CD14-positive monocyte (primary cell): ENCODE data around the gene GRK6. TPM values are rescaled to one million over a fixed set of nuclear protein-coding genes. Genes with fewer than 3 reads are reported as not detected.

Experiments used
- DNase-seq, 3 donors: peaks; one replicate each; pipeline ENCODE4 v3.0.0-alpha.2; 2011 to 2022
- H2AFZ ChIP-seq: 2 replicates; pipeline ENCODE4 v1.6.0; 2012; ENCODE audit warnings: mild to moderate bottlenecking, low read depth, low read length, inconsistent platforms; ENCODE audit not compliant: insufficient read depth, poor library complexity, severe bottlenecking
- H3K27ac ChIP-seq, 2 donors: 1 replicate in 1 of 2; 2 replicates in 1 of 2; pipeline ENCODE4 v1.5.1; 2012 to 2013; ENCODE audit warnings: low read length in 2 of 2, control low read depth in 1 of 2, inconsistent platforms in 1 of 2, low read depth in 1 of 2, mild to moderate bottlenecking in 1 of 2
- H3K27me3 ChIP-seq, 2 donors: one replicate each; pipeline versions ENCODE4 v1.6.0 to v1.6.1; 2011 to 2013; ENCODE audit warnings: low read length in 2 of 2; ENCODE audit not compliant: control insufficient read depth in 2 of 2, insufficient read depth in 2 of 2
- H3K36me3 ChIP-seq, 2 donors: replicated peaks in 1 of 2; 1 replicate in 1 of 2; 2 replicates in 1 of 2; pipeline versions ENCODE4 v1.5.1 to v1.6.1; 2012 to 2013; ENCODE audit warnings: low read length in 2 of 2, control low read depth in 1 of 2, inconsistent platforms in 1 of 2, mild to moderate bottlenecking in 1 of 2; ENCODE audit not compliant: insufficient read depth in 2 of 2, control insufficient read depth in 1 of 2
- H3K4me1 ChIP-seq, 2 donors: 1 replicate in 1 of 2; 2 replicates in 1 of 2; pipeline versions ENCODE4 v1.5.1 to v1.6.1; 2012 to 2013; ENCODE audit warnings: low read length in 2 of 2, control low read depth in 1 of 2, inconsistent platforms in 1 of 2, mild to moderate bottlenecking in 1 of 2, moderate library complexity in 1 of 2; ENCODE audit not compliant: insufficient read depth in 2 of 2, control insufficient read depth in 1 of 2
- H3K4me2 ChIP-seq: replicated peaks from 2 replicates; pipeline ENCODE3; 2012; ENCODE audit warnings: low read length, moderate library complexity, mild to moderate bottlenecking; ENCODE audit not compliant: poor library complexity, severe bottlenecking; ENCODE audit errors: extremely low read depth
- H3K4me3 ChIP-seq, 3 experiments: fragments of 200-600 bp in 1 of 3; sonication (generic) in 1 of 3; replicated peaks in 1 of 3; 1 replicate in 2 of 3; 2 replicates in 1 of 3; pipeline ENCODE4 v1.5.1; 2011 to 2013; ENCODE audit warnings: low read length in 3 of 3, mild to moderate bottlenecking in 3 of 3, control low read depth in 2 of 3, low read depth in 2 of 3, inconsistent platforms in 1 of 3, moderate library complexity in 1 of 3
- H3K79me2 ChIP-seq: 2 replicates; pipeline ENCODE4 v1.6.0; 2012; ENCODE audit warnings: mild to moderate bottlenecking, control low read depth, inconsistent platforms, low read length, moderate library complexity; ENCODE audit not compliant: insufficient read depth
- H3K9ac ChIP-seq: 2 replicates; pipeline ENCODE4 v1.6.0; 2017; ENCODE audit warnings: low read length, mild to moderate bottlenecking; ENCODE audit not compliant: insufficient read depth, poor library complexity, severe bottlenecking
- H3K9me3 ChIP-seq, 2 donors: replicated peaks in 1 of 2; 1 replicate in 1 of 2; 2 replicates in 1 of 2; pipeline versions ENCODE4 v1.5.1 to v1.6.1; 2012 to 2013; ENCODE audit warnings: low read length in 2 of 2, control low read depth in 1 of 2; ENCODE audit not compliant: control insufficient read depth in 1 of 2, insufficient read depth in 1 of 2
- H4K20me1 ChIP-seq: 2 replicates; pipeline ENCODE4 v1.6.0; 2012; ENCODE audit warnings: mild to moderate bottlenecking, low read length, control low read depth, moderate library complexity; ENCODE audit not compliant: insufficient read depth
- H3K27ac Mint-ChIP-seq, 7 donors: one replicate each; pipeline ENCODE4 v1.8.0; 2020; ENCODE audit warnings: mild to moderate bottlenecking in 7 of 7, mixed read lengths in 7 of 7, moderate library complexity in 6 of 7, inconsistent platforms in 2 of 7
- H3K27me3 Mint-ChIP-seq, 3 donors: one replicate each; pipeline ENCODE4 v1.8.0; 2021 to 2022; ENCODE audit warnings: low read depth in 3 of 3, mild to moderate bottlenecking in 3 of 3, mixed read lengths in 3 of 3, moderate library complexity in 3 of 3, inconsistent platforms in 1 of 3
- H3K36me3 Mint-ChIP-seq, 2 donors: one replicate each; pipeline ENCODE4 v1.8.0; 2020; ENCODE audit warnings: mixed read lengths in 2 of 2, inconsistent platforms in 1 of 2, mild to moderate bottlenecking in 1 of 2
- H3K4me1 Mint-ChIP-seq: one replicate; pipeline ENCODE4 v1.8.0; 2020; ENCODE audit warnings: mild to moderate bottlenecking, mixed read lengths
- H3K4me3 Mint-ChIP-seq, 2 donors: one replicate each; pipeline ENCODE4 v1.8.0; 2020; ENCODE audit warnings: mild to moderate bottlenecking in 2 of 2, mixed read lengths in 2 of 2, moderate library complexity in 1 of 2
- H3K9me3 Mint-ChIP-seq, 7 donors: one replicate each; pipeline ENCODE4 v1.8.0; 2020 to 2022; ENCODE audit warnings: mixed read lengths in 7 of 7, mild to moderate bottlenecking in 6 of 7, moderate library complexity in 6 of 7, inconsistent platforms in 2 of 7
- CTCF ChIP-seq: fragments of 200-600 bp; IDR thresholded peaks from one replicate; pipeline ENCODE4 v1.8.0; 2022; ENCODE audit warnings: antibody characterized with exemption, mild to moderate bottlenecking
- WGBS: methylation state at CpG from one replicate; pipeline ENCODE4 v1.1.5; 2013; ENCODE audit warnings: missing lambda C conversion rate; ENCODE audit not compliant: insufficient coverage; 5-methylcytosine and 5-hydroxymethylcytosine counted together
- intact Hi-C, 2 donors: fragments of 100-400 bp; cut with micrococcal nuclease; formaldehyde crosslinking; loops; one replicate each; pipeline versions ENCODE4 v1.15.0 to v1.15.1; 2023
- polyA plus RNA-seq, 3 donors: library from polyadenylated mRNA; depleted of rRNA in 1 of 3; unstranded in 2 of 3; stranded (reverse) in 1 of 3; fragments of 300-500 nt in 2 of 3; fragments of >200 nt in 1 of 3; fragmentation: Illumina TruSeq in 2 of 3; gene quantifications; 1 replicate in 2 of 3; 2 replicates in 1 of 3; pipeline ENCODE4 v1.2.3, GENCODE V29; 2012 to 2021

GRK6 gene
- polyA plus RNA-seq, 3 donors: 41.6 to 101 (median 63.4) TPM

GRCh38 chr5:177440211-177440989, 13.9 kb downstream of the GRK6 start:
- no peak overlapping the region for H3K4me2 ChIP-seq
- no peak overlapping the region for H3K4me3 ChIP-seq
- H3K27me3 Mint-ChIP-seq: peaks cover 3 to 5% (median 4%) of the 10 kb centered on the region in 3 donors
- DNase-seq: no peak
- H3K36me3 ChIP-seq: peaks cover 74 to 84% of the 10 kb centered on the region in 2 donors
- H3K9me3 ChIP-seq: no peaks in the 10 kb centered on the region
- no peak overlapping the region for H3K9ac ChIP-seq
- peaks cover 24% of the 10 kb centered on the region for H3K4me1 Mint-ChIP-seq
- intact Hi-C loops: no loop called here
- no peak overlapping the region for H3K4me3 Mint-ChIP-seq
- H2AFZ ChIP-seq: no peak overlapping the region
- no peak for TF ChIP-seq CTCF
- H3K79me2 ChIP-seq: peaks cover 11% of the 10 kb centered on the region
- no peaks in the 10 kb centered on the region for H3K27me3 ChIP-seq
- H4K20me1 ChIP-seq: peaks cover 100% of the 10 kb centered on the region
- H3K9me3 Mint-ChIP-seq: peaks cover 0 to 3% (median 0%) of the 10 kb centered on the region in 7 donors
- peaks cover 71 to 78% of the 10 kb centered on the region in 2 donors for H3K36me3 Mint-ChIP-seq
- H3K27ac Mint-ChIP-seq: peak overlapping the region in 1 of 7 donors; percentile 16
- no peak overlapping the region for H3K27ac ChIP-seq
- 91% methylated on average over 21 of the region's 24 CpGs for WGBS
- peaks cover 11 to 22% of the 10 kb centered on the region in 2 donors for H3K4me1 ChIP-seq

- H3K27ac ChIP-seq: no peak overlapping the region
- intact Hi-C loops: no loop called here
- no peak for TF ChIP-seq CTCF
- no peak overlapping the region for H3K4me3 ChIP-seq
- H3K27me3 ChIP-seq: no peaks in the 10 kb centered on the region
- 87% methylated on average over 18 of the region's 26 CpGs for WGBS
- H3K4me1 Mint-ChIP-seq: peaks cover 32% of the 10 kb centered on the region
- H4K20me1 ChIP-seq: peaks cover 100% of the 10 kb centered on the region
- no peaks in the 10 kb centered on the region for H3K9me3 ChIP-seq
- H3K27me3 Mint-ChIP-seq: peaks cover 7 to 9% (median 9%) of the 10 kb centered on the region in 3 donors
- no peak overlapping the region for H3K4me2 ChIP-seq
- no peak for DNase-seq
- H3K27ac Mint-ChIP-seq: peak overlapping the region in 1 of 7 donors; percentile 12
- H3K4me1 ChIP-seq: peaks cover 19 to 30% of the 10 kb centered on the region in 2 donors
- no peak overlapping the region for H3K9ac ChIP-seq
- peaks cover 4% of the 10 kb centered on the region for H3K79me2 ChIP-seq
- H3K36me3 ChIP-seq: peaks cover 66 to 76% of the 10 kb centered on the region in 2 donors
- H3K36me3 Mint-ChIP-seq: peaks cover 64 to 71% of the 10 kb centered on the region in 2 donors
- H3K4me3 Mint-ChIP-seq: no peak overlapping the region
- H3K9me3 Mint-ChIP-seq: peaks cover 0 to 3% (median 0%) of the 10 kb centered on the region in 7 donors
- H2AFZ ChIP-seq: no peak overlapping the region
Measured at GRCh38 chr5:177440990-177441780, 14.7 kb downstream of the GRK6 start.
